ENCODE results near the gene ABCC9.

The ABCC9 gene

GRCh38 chr12:21769307-21769706 is 171.9 kb downstream of the ABCC9 start:
- DNase-seq, result no peak

- DNase-seq, result no peak
These were observed 174.8 kb downstream of the ABCC9 start for GRCh38 chr12:21766403-21766802.

GRCh38 chr12:21764950-21765349 is 176.3 kb downstream of the ABCC9 start:
- no peak for DNase-seq

- DNase-seq, result no peak
These were observed 177.2 kb downstream of the ABCC9 start for GRCh38 chr12:21764065-21764464.

GRCh38 chr12:21763531-21763930 is 177.7 kb downstream of the ABCC9 start:
- no peak for DNase-seq

GRCh38 chr12:21759737-21760136 is 181.5 kb downstream of the ABCC9 start:
- no peak for DNase-seq

- DNase-seq, result no peak
These were observed 183.5 kb downstream of the ABCC9 start for GRCh38 chr12:21757735-21758134.

- DNase-seq, result no peak
These were observed 184.5 kb downstream of the ABCC9 start for GRCh38 chr12:21756699-21757098.

GRCh38 chr12:21751517-21751916 is 189.7 kb downstream of the ABCC9 start:
- DNase-seq, result no peak
